HTR-8/SVneo (cell line): ENCODE measurements around the gene OBSCN.
"Not testable (repeated sequence)": the region's sequence is repeated elsewhere in the genome, so short reads cannot be mapped to it uniquely, and the experiment has no call there.

ENCODE experiments used
- DNase-seq: peaks from one replicate; pipeline ENCODE4 v3.0.0; 2011; ENCODE audit warnings: low spot score, mixed read lengths; ENCODE audit not compliant: insufficient read length
- FAIRE-seq: peaks from 2 replicates; lab custom pipeline; 2011; peaks lifted over from hg19 to GRCh38; lab: Jason Lieb, UNC

OBSCN gene

DNA sequence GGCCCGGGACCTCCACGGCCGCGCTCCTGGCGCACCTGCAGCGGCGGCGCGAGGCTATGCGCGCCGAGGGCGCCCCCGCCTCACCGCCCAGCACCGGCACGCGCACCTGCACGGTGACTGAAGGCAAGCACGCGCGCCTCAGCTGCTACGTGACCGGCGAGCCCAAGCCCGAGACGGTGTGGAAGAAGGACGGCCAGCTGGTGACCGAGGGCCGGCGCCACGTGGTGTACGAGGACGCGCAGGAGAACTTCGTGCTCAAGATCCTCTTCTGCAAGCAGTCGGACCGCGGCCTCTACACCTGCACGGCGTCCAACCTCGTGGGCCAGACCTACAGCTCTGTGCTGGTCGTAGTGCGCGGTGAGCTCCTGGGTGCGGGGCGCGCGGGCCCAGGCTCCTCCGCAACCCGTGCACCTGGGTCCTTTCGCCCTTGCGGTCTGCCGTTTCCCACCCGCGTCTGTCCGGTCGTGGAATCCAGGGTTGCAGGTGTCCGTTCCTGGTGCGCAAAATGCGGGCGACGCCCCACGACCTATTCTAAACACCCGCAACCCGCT lies 4.6 kb downstream of the OBSCN start:
- DNase-seq (no peak), FAIRE-seq (no peak)

GRCh38 chr1:228212966-228213844 lies 5.4 kb downstream of the OBSCN start:
- DNase-seq (peak; percentile 94), FAIRE-seq (peak; percentile 96)

DNA sequence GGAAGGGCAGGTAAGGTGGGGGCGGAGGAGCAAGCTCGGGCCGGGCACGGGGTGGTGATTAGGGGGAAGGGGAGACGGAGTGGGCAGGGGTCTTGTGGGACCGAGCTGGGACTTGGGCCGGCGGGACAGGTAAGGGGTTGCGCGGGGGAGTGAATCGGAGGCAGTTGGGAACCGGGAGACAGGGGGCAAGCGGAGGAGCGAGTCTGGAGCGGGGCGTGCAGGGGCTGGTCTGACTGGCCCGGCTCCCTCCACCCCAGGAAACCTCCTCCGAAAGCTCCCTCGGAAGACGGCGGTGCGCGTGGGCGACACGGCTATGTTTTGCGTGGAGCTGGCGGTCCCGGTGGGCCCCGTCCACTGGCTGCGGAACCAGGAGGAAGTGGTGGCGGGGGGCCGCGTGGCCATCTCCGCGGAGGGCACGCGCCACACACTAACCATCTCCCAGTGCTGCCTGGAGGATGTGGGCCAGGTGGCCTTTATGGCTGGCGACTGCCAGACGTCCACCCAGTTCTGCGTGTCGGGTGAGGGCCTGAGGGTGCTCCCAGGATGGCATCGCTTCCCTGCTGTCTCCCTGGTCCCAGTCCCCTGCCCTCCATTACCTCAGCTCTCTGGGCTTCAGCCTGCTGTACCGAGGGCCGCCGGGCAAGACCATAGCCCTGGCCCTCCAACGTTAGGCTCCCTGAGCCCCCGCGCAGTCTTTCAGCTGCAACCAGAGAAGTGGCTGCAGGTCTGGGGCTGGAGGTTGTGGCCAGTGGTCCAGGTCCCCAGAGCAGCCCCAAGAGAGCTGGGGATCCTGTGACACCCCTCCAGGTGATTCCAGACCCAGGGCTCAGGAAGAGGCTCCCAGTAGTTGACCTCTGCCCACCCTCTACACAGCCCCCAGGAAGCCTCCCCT lies 6.3 kb downstream of the OBSCN start:
- no peak for FAIRE-seq
- no peak for DNase-seq

DNA sequence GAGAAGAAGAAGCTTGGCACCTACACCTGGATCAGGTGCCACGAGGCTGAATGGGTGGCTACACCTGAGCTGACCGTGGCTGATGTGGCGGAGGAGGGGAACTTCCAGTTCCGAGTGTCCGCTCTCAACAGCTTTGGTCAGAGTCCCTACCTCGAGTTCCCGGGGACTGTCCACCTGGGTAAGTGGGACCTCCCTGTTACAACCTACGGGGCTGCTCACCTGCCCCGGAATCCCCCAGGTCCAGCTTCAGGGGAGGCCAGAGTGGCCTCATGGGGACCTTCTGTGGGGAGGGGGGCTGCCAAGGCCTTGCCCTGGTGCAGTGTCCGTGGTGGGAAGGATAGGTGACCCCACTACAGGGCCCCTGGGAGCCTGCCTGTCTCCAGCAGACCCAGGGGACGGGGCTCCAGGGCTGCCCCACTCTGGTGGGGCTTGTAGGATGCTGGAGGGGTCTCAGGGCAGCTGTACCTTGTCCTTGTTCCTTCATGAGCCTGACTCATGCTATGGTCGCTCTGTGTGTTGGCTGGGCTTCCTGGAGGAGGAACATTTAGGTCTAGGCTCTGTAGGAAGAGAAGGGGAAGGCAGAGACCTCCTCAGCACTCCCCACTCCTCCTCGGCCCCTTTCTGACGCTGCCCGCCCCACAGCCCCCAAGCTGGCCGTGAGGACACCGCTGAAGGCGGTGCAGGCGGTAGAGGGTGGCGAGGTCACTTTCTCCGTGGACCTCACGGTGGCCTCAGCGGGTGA lies 7.2 kb downstream of the OBSCN start:
- FAIRE-seq, result no peak
- no peak for DNase-seq

DNA sequence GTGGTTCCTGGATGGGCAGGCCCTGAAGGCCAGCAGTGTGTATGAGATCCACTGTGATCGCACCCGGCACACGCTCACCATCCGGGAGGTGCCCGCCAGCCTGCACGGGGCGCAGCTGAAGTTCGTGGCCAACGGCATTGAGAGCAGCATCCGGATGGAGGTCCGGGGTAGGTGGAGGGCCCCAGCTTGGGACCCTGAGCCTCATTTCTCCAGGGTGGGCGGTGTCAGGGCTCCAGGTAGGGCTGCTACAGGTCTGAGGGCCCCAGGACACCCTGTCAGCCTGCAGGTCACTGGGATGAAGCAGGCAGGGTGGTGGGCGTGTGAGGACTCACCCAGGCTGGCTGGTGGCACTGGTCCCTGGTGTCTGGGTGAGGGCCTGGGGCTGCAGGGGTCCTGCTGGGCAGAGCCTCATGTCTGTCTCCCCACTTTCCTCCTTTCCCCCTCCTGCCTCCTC lies 7.8 kb downstream of the OBSCN start:
- DNase-seq (no peak), FAIRE-seq (no peak)

DNA sequence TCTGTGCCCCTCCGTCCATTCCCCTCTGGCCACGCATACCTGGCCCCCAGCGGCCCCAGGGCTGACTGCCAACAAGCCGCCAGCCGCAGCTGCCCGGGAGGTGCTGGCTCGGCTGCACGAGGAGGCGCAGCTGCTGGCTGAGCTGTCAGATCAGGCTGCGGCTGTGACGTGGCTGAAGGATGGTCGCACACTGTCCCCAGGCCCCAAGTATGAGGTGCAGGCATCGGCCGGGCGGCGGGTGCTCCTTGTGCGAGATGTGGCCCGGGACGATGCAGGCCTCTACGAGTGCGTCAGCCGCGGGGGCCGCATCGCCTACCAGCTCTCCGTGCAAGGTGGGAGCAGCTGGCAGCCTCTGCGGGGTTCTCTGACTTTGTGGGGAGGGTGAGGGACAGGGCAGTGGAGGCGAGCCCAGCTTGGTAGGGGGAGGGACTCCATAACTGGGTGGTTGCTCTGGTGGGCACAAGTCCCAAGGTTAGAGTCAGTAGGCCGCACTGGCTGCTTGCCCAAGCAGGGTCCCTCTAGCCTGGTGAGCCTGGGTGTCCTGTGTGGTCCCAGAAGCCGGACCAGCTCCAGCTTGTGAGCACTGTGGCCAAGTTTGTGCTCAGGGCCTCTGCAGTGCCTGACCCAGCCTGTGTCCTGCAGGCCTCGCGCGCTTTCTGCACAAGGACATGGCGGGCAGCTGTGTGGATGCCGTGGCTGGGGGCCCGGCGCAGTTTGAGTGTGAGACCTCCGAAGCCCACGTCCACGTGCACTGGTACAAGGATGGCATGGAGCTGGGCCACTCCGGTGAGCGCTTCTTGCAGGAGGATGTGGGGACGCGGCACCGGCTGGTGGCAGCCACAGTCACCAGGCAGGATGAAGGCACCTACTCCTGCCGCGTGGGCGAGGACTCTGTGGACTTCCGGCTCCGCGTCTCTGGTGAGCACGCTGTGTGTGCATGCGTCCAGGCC lies 8.8 kb downstream of the OBSCN start:
- DNase-seq (no peak), FAIRE-seq (no peak)

DNA sequence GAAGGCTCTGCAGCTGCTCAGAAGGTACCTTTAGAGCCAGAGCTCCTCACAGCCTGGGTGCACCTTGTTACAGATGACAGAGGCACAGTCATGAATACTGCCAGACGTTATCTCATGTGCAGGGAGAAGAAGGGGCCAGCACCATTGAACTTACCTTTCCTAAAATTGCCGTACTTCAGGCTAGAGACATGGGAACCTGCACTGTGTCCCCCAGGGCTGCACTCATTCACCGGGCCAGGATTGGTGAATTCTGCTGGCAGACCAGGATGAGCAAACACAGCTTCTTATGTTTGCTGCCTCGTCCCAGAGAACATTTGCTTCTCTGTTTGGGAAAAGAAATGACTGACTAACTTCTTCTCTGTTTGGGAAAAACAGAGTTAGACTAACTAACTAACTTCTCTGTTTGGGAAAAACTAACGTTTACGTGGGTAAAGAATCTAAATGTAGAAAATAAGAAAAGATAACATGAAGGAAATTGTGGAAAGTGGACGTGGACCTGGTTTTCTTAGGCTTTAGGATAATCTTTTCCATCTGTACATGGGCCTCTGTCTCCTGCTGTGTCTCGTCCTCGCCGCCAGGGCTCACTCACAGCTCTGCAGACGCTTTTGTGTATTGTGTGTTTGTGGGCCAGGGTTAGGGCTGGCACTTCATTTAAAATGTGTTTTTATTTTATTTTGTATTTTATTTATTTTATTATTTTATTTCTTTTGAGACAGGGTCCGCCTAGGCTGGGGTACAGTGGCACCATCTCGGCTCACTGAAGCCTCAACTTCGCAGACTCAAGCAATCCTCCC lies 9.9 kb downstream of the OBSCN start:
- no peak for DNase-seq
- FAIRE-seq, result no peak

DNA sequence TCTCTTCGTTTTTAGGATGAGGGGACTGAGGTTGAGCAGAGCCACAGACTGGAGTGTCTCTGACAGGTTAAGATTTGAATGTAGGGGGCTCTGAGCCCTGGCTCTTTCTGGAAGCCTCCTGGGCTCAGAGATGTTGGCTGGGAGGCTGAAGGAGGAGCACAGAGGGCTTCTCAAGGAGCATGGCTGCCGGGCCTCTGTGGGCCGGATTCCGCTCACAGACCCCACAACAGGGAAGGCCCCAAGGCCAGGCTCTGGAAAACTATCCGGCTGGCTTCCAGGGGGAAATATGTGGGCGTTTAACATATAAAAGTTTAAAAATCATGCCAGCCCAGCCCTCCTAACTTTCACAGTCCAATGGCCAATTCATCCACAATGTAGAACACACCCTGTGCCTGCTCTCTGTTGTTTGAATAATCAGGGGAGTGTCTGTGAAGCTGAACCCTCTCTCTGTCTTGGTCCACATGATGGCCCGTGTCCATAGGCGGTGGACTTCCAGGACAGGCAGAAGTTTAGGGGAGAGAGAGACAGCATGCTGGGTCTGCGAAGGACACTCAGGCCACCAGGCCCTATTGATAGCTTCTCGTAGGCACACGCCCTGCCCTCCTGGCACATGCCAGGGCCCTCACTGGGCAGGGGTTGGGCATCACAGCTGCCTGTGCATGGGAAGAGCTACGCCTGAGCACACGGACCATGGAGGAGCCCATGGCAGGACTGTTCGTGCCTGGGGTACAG lies 10.8 kb downstream of the OBSCN start:
- DNase-seq, result no peak
- no peak for FAIRE-seq

GRCh38 chr1:228219245-228219961 lies 11.6 kb downstream of the OBSCN start:
- no peak for FAIRE-seq
- no peak for DNase-seq

GRCh38 chr1:228219962-228220780 lies 12.3 kb downstream of the OBSCN start:
- FAIRE-seq, result no peak

DNA sequence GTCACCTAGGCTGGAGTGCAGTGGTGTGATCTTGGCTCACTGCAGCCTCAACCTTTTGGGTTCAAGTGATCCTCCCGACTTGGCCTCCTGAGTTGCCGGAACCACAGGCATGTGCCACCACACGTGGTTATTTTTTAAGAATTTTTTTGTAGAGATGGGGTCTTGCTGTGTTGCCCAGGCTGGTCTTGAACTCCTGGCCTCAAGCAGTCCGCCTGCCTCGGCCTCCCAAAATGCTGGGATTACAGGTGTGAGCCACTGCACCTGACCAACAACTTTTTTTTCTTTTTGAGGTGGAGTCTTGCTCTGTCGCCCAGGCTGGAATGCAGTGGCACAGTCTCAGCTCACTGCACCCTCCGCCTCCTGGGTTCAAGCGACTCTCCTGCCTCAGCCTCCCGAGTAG lies 13.3 kb downstream of the OBSCN start:
- not testable (repeated sequence) for DNase-seq, FAIRE-seq

More at GRCh38 chr1:228219962-228220780, 12.3 kb downstream of the OBSCN start:
- no peak for DNase-seq

GRCh38 chr1:228222548-228222947 lies 14.7 kb downstream of the OBSCN start:
- FAIRE-seq (no peak), DNase-seq (no peak)

GRCh38 chr1:228224198-228225164 lies 16.6 kb downstream of the OBSCN start:
- FAIRE-seq (no peak), DNase-seq (no peak)

GRCh38 chr1:228225165-228225710 lies 17.4 kb downstream of the OBSCN start:
- no peak for DNase-seq
- FAIRE-seq, result no peak

DNA sequence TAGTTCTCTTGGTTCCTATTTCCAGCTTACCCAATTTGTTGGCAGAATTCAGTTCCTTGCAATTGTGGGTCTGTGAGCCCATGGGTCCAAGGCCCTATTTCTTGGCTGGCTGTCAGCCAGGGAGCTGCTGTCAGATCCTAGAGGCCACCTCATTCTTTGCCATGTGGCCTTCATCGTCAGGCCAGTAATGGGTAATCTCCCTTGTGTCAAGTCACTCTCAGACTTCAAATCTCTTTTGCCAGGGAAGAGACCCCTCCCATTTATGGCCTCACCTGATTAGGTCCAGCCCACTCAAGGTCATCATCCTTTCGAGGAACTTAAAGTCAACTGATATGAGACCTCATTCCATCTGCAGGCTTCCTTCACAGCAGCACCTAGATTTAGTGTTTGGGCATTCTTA lies 17.9 kb downstream of the OBSCN start:
- no peak for DNase-seq
- FAIRE-seq, result no peak
